Measurements from ENCODE around the gene KCNJ8. TPM values are rescaled to one million over a fixed set of nuclear protein-coding genes. Genes with fewer than 3 reads are reported as not detected.

Gene KCNJ8
- total RNA-seq, 3 donors from 2014 or later, result 8.6 to 34.1 (median 19.2) TPM

- no peak for TF ChIP-seq CTCF (IDR thresholded peaks at IDR 0.05)
- no peak for TF ChIP-seq POLR2AphosphoS5 (IDR thresholded peaks at IDR 0.05)
- TF ChIP-seq POLR2A (IDR thresholded peaks at IDR 0.05), result no peak
- Histone ChIP-seq H3K4me3 (peak overlapping the region in 1 of 3 donors; percentile 33), H3K9me3 (no peaks in the 10 kb centered on the region), H3K27ac (no peak overlapping the region), H3K36me3 (no peaks in the 10 kb centered on the region), H3K4me1 (no peaks in the 10 kb centered on the region), H3K27me3 (no peaks in the 10 kb centered on the region)
- DNase-seq (ENCODE audit: low spot score in 2 of 2), result no peak
- intact Hi-C loops (cut with DNase I; ENCODE audit: low total_unique reads), result no loop called here
These were observed 3.2 kb downstream of the KCNJ8 start for GRCh38 chr12:21771311-21771710.

- intact Hi-C loops (cut with DNase I; ENCODE audit: low total_unique reads), result no loop called here
- Histone ChIP-seq H3K4me3 (no peak overlapping the region), H3K4me1 (no peaks in the 10 kb centered on the region), H3K9me3 (no peaks in the 10 kb centered on the region), H3K27ac (no peak overlapping the region), H3K36me3 (no peaks in the 10 kb centered on the region), H3K27me3 (no peaks in the 10 kb centered on the region)
- DNase-seq (ENCODE audit: low spot score in 2 of 2), result no peak
- TF ChIP-seq CTCF (IDR thresholded peaks at IDR 0.05) (no peak), POLR2AphosphoS5 (IDR thresholded peaks at IDR 0.05) (no peak), POLR2A (IDR thresholded peaks at IDR 0.05) (no peak)
These were observed 5.2 kb downstream of the KCNJ8 start for GRCh38 chr12:21769307-21769706.

- no peaks in the 10 kb centered on the region for H3K9me3 ChIP-seq
- H3K27me3 ChIP-seq, result no peaks in the 10 kb centered on the region
- TF ChIP-seq POLR2A (IDR thresholded peaks at IDR 0.05) (no peak), CTCF (IDR thresholded peaks at IDR 0.05) (no peak), POLR2AphosphoS5 (IDR thresholded peaks at IDR 0.05) (no peak)
- intact Hi-C loops (cut with DNase I; ENCODE audit: low total_unique reads), result no loop called here
- H3K4me3 ChIP-seq, result no peak overlapping the region
- H3K27ac ChIP-seq, result no peak overlapping the region
- no peak for DNase-seq (ENCODE audit: low spot score in 2 of 2)
- H3K36me3 ChIP-seq, result no peaks in the 10 kb centered on the region
- H3K4me1 ChIP-seq, result no peaks in the 10 kb centered on the region
These were observed 8.1 kb downstream of the KCNJ8 start for GRCh38 chr12:21766403-21766802.

- H3K9me3 ChIP-seq, result no peaks in the 10 kb centered on the region
These were observed 9.6 kb downstream of the KCNJ8 start for GRCh38 chr12:21764950-21765349.

GRCh38 chr12:21764065-21764464 is 10.4 kb downstream of the KCNJ8 start:
- intact Hi-C loops (cut with DNase I; ENCODE audit: low total_unique reads), result no loop called here
- TF ChIP-seq POLR2AphosphoS5 (IDR thresholded peaks at IDR 0.05), result no peak
- TF ChIP-seq CTCF (IDR thresholded peaks at IDR 0.05), result no peak
- TF ChIP-seq POLR2A (IDR thresholded peaks at IDR 0.05), result no peak
- no peak overlapping the region for H3K27ac ChIP-seq
- no peaks in the 10 kb centered on the region for H3K27me3 ChIP-seq
- H3K4me3 ChIP-seq, result no peak overlapping the region
- H3K9me3 ChIP-seq, result no peaks in the 10 kb centered on the region
- H3K4me1 ChIP-seq, result no peaks in the 10 kb centered on the region
- DNase-seq (ENCODE audit: low spot score in 2 of 2), result no peak
- no peaks in the 10 kb centered on the region for H3K36me3 ChIP-seq

More at GRCh38 chr12:21764950-21765349, 9.6 kb downstream of the KCNJ8 start:
- no peaks in the 10 kb centered on the region for H3K27me3 ChIP-seq
- TF ChIP-seq CTCF (IDR thresholded peaks at IDR 0.05) (no peak), POLR2A (IDR thresholded peaks at IDR 0.05) (no peak), POLR2AphosphoS5 (IDR thresholded peaks at IDR 0.05) (no peak)
- no peaks in the 10 kb centered on the region for H3K4me1 ChIP-seq
- intact Hi-C loops (cut with DNase I; ENCODE audit: low total_unique reads), result no loop called here
- no peak for DNase-seq (ENCODE audit: low spot score in 2 of 2)
- H3K36me3 ChIP-seq, result no peaks in the 10 kb centered on the region
- no peak overlapping the region for H3K4me3 ChIP-seq
- no peak overlapping the region for H3K27ac ChIP-seq

All from breast epithelium (tissue), 4 donors.